Choroid plexus epithelial cell (primary cell): ENCODE results near the gene UGT2B15.
"Not testable (repeated sequence)": the region's sequence is repeated elsewhere in the genome, so short reads cannot be mapped to it uniquely, and the experiment has no call there.

Experiments
- DNase-seq: peaks from one replicate; pipeline ENCODE4 v3.0.0-alpha.2; 2010; ENCODE audit warnings: low read depth
- H3K4me3 ChIP-seq: 2 replicates; pipeline ENCODE4 v1.5.1; 2011; ENCODE audit warnings: low read depth, mild to moderate bottlenecking, control low read depth, low read length, moderate library complexity
- TF ChIP-seq, protein P1 (sequence below): conservative IDR thresholded peaks from 2 replicates; pipeline ENCODE4 v1.5.1; 2011; ENCODE audit warnings: low read depth, mild to moderate bottlenecking, control low read depth, inconsistent platforms, low read length, moderate library complexity

Gene UGT2B15

DNA sequence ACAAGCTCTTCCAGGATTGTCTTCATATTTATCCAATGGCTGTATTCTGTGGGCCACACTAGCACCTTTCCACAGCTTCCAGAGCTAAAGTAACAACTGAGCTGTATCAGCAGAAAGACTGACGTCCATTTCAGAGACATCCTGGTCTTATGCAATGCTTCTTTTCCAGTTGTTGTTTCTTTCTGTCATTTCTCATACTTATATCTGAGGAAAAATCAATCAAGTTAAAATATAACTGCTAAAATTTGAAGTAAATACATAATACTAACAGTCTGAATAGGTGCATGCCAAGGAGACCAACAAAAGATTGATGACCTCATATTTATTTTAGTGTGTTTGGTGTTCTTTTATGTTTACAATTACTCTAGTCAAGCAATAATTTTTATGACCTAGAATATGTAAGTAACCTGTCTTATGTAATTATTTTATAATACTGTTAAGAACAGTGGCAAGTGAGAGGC, at the start of gene UGT2B15:
UGT2B15 (minus strand) TSS at position 174 of the 461 bp plus-strand sequence; CDS start at position 140, 34 bp downstream.
- H3K4me3 ChIP-seq, DNase-seq: not testable (repeated sequence)

DNA sequence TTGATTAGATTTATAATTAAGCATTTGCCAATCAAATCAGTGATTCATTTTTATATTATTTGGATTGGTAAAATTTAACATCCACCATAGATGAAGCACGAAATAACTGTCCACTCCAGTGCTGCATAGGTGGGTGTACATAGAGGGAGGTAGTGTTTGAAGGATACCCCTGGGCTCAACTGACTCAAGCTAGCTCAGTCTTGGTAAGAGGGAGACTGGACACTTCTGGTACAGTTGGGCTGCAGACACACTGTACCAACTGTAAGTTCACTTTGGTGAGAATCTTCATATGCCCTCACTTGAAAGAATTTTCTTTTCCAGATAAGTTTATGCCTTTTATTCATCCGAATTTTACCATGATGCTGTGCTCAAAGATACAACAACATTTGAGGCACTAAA, 48.6 kb upstream of the UGT2B15 start:
- TF ChIP-seq, protein P1, sequence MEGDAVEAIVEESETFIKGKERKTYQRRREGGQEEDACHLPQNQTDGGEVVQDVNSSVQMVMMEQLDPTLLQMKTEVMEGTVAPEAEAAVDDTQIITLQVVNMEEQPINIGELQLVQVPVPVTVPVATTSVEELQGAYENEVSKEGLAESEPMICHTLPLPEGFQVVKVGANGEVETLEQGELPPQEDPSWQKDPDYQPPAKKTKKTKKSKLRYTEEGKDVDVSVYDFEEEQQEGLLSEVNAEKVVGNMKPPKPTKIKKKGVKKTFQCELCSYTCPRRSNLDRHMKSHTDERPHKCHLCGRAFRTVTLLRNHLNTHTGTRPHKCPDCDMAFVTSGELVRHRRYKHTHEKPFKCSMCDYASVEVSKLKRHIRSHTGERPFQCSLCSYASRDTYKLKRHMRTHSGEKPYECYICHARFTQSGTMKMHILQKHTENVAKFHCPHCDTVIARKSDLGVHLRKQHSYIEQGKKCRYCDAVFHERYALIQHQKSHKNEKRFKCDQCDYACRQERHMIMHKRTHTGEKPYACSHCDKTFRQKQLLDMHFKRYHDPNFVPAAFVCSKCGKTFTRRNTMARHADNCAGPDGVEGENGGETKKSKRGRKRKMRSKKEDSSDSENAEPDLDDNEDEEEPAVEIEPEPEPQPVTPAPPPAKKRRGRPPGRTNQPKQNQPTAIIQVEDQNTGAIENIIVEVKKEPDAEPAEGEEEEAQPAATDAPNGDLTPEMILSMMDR = no peak
- H3K4me3 ChIP-seq = no peak overlapping the region
- no peak for DNase-seq

DNA sequence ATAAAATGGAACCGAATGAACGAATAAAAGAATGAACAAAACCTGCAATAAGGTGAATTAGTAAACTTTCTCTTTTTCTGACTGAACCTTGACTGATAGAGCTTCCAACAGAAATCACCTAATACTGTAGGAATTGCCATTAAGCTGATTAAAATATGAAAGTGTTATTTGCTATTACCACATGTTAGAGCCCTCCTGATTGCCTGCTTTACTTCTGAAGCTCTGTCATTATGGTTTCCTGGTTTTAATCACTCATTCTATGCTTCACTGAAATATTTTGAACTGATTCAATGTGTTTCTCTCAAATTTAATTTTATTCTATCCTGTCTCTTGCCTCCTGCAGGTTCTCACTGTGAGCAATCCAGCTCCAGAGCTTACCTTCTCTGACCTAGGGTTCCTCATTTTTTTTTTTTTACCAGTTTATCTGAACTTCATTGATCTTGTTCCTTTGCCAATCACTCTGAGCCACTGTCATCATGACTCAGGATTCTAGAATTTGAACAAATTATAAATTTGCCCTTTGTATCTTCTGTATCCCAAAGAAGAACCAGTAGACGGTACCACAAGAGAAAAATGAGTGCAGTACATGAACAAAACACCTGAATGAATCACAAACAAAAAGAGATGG, 48.1 kb upstream of the UGT2B15 start:
- no peak overlapping the region for H3K4me3 ChIP-seq
- no peak for DNase-seq
- TF ChIP-seq, protein P1 = no peak

DNA sequence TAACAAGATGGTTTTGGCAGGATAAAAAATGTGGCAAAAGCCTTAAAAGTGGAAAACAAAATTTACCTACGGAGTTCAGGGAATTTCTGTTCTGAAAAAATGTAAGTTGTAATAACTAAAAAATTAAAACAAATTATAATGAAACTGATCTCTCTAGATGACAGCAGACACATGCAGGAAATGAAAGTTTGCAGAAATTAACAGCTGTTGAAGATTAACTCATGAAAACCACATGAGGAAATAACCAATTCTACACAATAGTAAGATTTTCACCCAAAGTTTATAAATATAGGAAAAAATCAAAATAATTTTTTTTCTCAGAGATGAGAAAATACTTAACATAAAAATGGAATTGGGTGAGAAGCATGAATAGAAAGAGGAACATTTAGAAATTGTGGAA, 47.5 kb upstream of the UGT2B15 start:
- TF ChIP-seq, protein P1 = no peak

DNA sequence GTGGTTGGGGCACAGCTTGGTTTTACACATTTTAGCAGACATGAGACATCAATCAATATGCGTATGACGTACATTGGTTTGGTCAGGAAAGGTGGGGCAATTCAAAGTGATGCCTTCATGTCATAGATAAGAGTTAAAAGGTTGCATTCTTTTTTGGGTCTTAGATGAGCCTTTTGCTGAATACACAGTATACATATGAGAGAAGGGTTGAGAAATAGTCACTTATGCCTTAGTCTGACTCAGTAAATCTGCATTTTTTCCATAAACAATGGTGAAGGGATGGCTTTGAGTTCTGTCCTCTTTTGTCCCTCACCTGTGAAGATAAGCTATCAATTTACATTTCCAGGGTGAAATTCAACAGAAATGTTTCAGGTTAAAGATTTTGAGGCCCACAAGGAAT, 43.9 kb upstream of the UGT2B15 start:
- TF ChIP-seq, protein P1 = no peak

More for the DNA sequence above, 47.5 kb upstream of the UGT2B15 start:
- no peak overlapping the region for H3K4me3 ChIP-seq
- DNase-seq = no peak

DNA sequence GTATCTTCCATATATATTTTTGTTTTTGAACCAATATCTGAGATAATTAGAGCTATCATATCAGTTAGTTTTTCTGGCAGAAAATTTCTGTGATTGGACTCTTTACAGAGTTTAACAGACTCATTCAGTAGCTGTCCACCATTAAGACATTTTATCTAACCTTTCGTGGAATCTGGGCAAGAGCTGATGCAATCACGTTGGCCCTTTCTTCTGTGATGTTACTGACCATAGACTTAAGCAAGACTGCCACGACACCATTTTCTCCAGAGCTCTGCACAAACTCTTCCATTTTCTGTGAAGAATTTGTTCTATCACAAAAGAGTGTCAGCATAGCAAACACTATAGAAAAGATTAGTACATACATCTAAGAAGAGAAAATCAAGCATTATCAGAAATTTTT, 41.8 kb upstream of the UGT2B15 start:
- no peak for DNase-seq
- TF ChIP-seq, protein P1 = no peak
- no peak overlapping the region for H3K4me3 ChIP-seq

More for the DNA sequence above, 43.9 kb upstream of the UGT2B15 start:
- H3K4me3 ChIP-seq = no peak overlapping the region
- no peak for DNase-seq

DNA sequence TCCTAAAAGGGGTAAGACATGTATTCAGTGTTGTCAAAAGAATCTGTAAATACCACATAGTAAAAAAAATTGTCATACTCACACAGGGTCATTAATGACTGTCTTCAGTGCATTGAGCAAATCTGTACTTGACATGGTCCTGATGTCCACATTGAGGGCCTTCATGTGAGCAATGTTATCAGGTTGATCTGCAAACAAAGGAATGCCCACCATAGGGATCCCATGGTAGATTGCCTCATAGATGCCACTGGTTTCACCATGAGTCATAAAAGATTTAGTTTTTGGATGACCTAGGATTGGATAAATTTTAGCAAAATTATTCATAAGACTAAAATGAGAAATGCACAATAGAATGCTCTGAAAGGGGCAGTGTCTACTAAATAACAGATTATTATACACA, 38.1 kb upstream of the UGT2B15 start:
- no peak for DNase-seq
- H3K4me3 ChIP-seq = no peak overlapping the region

DNA sequence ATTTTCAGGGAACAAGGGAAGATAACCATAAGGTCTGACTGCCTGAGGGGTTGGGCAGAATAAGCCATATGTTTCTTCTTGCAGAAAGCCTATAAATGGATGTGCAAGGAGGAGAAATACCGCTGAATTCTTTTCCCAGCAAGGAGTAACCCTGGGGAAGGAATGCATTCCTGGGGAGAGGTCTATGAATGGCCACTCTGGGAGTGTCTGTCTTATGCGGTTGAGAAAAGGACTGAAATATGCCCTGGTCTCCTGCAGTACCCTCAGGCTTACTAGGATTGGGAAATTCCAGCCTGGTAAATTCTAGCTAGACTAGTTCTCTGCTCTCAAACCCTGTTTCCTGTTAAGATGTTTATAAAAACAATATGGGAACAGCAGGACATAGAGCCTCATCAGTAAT, 32.7 kb upstream of the UGT2B15 start:
- not testable (repeated sequence) for H3K4me3 ChIP-seq, DNase-seq

More for the DNA sequence above, 38.1 kb upstream of the UGT2B15 start:
- TF ChIP-seq, protein P1 = no peak
